Prostate gland (tissue), 2 donors: ENCODE measurements around the gene AAMDC.

Experiments used
- POLR2A ChIP-seq: fragments of 450-650 bp; IDR thresholded peaks from one replicate; pipeline ENCODE4 v1.6.1; 2016; ENCODE audit warnings: antibody characterized with exemption, mild to moderate bottlenecking
- TF ChIP-seq, protein P1 (sequence below), 4 experiments: fragments of 200-600 bp in 2 of 4; fragments of 450-650 bp in 2 of 4; sonication (generic) in 2 of 4; IDR thresholded peaks; 1 replicate in 3 of 4; 2 replicates in 1 of 4; pipeline ENCODE4 v1.5.1; 2016 to 2019; ENCODE audit warnings: antibody characterized with exemption in 4 of 4, mild to moderate bottlenecking in 2 of 4, moderate library complexity in 2 of 4

DNA sequence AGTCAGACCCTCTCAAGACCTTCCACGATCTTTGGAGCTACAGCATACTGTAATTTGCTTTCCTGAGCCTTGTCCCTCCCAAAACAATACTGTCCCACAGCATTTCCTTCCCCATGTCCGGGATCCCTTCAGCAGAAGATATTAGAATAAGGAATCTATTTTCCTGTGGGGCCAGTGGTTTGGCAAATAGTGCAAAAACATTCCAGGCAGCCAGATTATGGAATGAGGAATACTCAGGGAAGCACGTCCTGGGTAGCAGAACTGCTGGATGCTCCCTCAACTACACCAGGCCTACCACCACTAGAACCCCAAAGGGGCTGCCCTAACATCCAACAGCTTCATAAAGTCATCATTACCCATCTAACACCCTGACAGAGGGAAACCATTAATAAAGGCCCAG is 61.5 kb downstream of the AAMDC start:
- TF ChIP-seq, protein P1, sequence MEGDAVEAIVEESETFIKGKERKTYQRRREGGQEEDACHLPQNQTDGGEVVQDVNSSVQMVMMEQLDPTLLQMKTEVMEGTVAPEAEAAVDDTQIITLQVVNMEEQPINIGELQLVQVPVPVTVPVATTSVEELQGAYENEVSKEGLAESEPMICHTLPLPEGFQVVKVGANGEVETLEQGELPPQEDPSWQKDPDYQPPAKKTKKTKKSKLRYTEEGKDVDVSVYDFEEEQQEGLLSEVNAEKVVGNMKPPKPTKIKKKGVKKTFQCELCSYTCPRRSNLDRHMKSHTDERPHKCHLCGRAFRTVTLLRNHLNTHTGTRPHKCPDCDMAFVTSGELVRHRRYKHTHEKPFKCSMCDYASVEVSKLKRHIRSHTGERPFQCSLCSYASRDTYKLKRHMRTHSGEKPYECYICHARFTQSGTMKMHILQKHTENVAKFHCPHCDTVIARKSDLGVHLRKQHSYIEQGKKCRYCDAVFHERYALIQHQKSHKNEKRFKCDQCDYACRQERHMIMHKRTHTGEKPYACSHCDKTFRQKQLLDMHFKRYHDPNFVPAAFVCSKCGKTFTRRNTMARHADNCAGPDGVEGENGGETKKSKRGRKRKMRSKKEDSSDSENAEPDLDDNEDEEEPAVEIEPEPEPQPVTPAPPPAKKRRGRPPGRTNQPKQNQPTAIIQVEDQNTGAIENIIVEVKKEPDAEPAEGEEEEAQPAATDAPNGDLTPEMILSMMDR (IDR thresholded peaks at IDR 0.05) = no peak
- no peak for TF ChIP-seq POLR2A
